AG04449 (cell line): ENCODE data around the gene MTG2.

ENCODE experiments used
- CTCF ChIA-PET: fragments of 350-600 bp; formaldehyde crosslinking; extraction: SDS; loops from one replicate; lab custom pipeline; 2021; ENCODE audit warnings: antibody characterized with exemption; lab: Yijun Ruan, JAX
- POLR2A ChIA-PET: fragments of 400-600, 350-600 bp; formaldehyde crosslinking; extraction: SDS; loops from one replicate; lab custom pipeline; 2020; ENCODE audit warnings: antibody characterized with exemption, inconsistent platforms; lab: Yijun Ruan, JAX
- DNase-seq: peaks from one replicate; pipeline ENCODE4 v3.0.0-alpha.2; 2010; ENCODE audit warnings: low read depth, low spot score
- H3K4me3 ChIP-seq: 2 replicates; pipeline ENCODE4 v1.5.1; 2011; ENCODE audit warnings: low read depth, mild to moderate bottlenecking, control low read depth, low read length
- CTCF ChIP-seq: IDR thresholded peaks from one replicate; pipeline ENCODE4 v1.5.1; 2011; ENCODE audit warnings: mild to moderate bottlenecking, moderate library complexity, low read length, control low read depth, inconsistent platforms; ENCODE audit not compliant: insufficient read depth; ENCODE audit errors: missing control alignments

Gene MTG2

GRCh38 chr20:62141043-62141396, 41.8 kb upstream of the MTG2 start:
- ChIA-PET CTCF (interaction anchor here (0.7 to 11.6 kb wide), 8 partner anchors 9 to 132 kb away, joined by 3 to 134 read pairs (median 5); no protein-coding TSS in a partner anchor), POLR2A (no interaction called here)
- TF ChIP-seq CTCF, result no peak
- no peak for DNase-seq
- H3K4me3 ChIP-seq, result peak overlapping the region; percentile 76

GRCh38 chr20:62141397-62142251, 41.2 kb upstream of the MTG2 start:
- CTCF ChIA-PET, result interaction anchor here (0.7 to 11.6 kb wide), 8 partner anchors 9 to 132 kb away, joined by 3 to 134 read pairs (median 5); no protein-coding TSS in a partner anchor
- POLR2A ChIA-PET, result interaction anchor here (0.9 to 1.3 kb wide), 2 partner anchors 9 to 75 kb away, joined by 3 to 4 read pairs; no protein-coding TSS in a partner anchor
- peak overlapping the region; percentile 76 for H3K4me3 ChIP-seq
- DNase-seq, result no peak
- peak; percentile 37 for TF ChIP-seq CTCF

- DNase-seq, result no peak
- H3K4me3 ChIP-seq, result peak overlapping the region; percentile 76
- TF ChIP-seq CTCF, result no peak
- POLR2A ChIA-PET, result interaction anchor here (0.8 to 1.3 kb wide), 4 partner anchors 10 to 233 kb away, joined by 3 to 4 read pairs (median 3); no protein-coding TSS in a partner anchor
- CTCF ChIA-PET, result interaction anchor here (1.2 to 11.6 kb wide), 5 partner anchors 14 to 133 kb away, joined by 3 to 134 read pairs (median 15); no protein-coding TSS in a partner anchor
Measured at GRCh38 chr20:62142252-62143080, 40.4 kb upstream of the MTG2 start.

GRCh38 chr20:62143081-62143956, 39.5 kb upstream of the MTG2 start, which contains the start of the genes PSMA7 and SS18L1:
TSS of gene PSMA7 (minus strand) at chr20:62143394. CDS start at chr20:62143303, 91 bp downstream.
TSS of gene SS18L1 (plus strand) at chr20:62143769. CDS start at chr20:62143821, 52 bp downstream.
- no peak for DNase-seq
- POLR2A ChIA-PET, result interaction anchor here (0.8 to 0.9 kb wide), 3 partner anchors 11 to 232 kb away, joined by 3 read pairs; no protein-coding TSS in a partner anchor
- CTCF ChIA-PET, result interaction anchor here (3.4 to 11.6 kb wide), 2 partner anchors 15 to 134 kb away, joined by 27 to 134 read pairs; no protein-coding TSS in a partner anchor
- TF ChIP-seq CTCF, result no peak
- H3K4me3 ChIP-seq, result peak within 1 kb of the TSS; percentile 76

- TF ChIP-seq CTCF, result no peak
- POLR2A ChIA-PET, result no interaction called here
- CTCF ChIA-PET, result interaction anchor here (0.6 to 1.8 kb wide), 8 partner anchors 9 to 133 kb away, joined by 3 to 14 read pairs (median 4); no protein-coding TSS in a partner anchor
- H3K4me3 ChIP-seq, result peak overlapping the region; percentile 76
- no peak for DNase-seq
Measured at GRCh38 chr20:62143957-62144825, 38.6 kb upstream of the MTG2 start.
